GM19099 (cell line): ENCODE results near the gene SRD5A1.

Experiments
- POLR2A ChIP-seq: IDR thresholded peaks from 3 replicates; pipeline ENCODE4 v1.6.1; 2011; ENCODE audit warnings: low read depth; ENCODE audit not compliant: insufficient read length; ENCODE audit errors: extremely low read depth

Gene SRD5A1

GRCh38 chr5:6632324-6632887, 834 bp upstream of the SRD5A1 start:
- no peak for TF ChIP-seq POLR2A

GRCh38 chr5:6633469-6634245, 417 bp downstream of the SRD5A1 start:
- no peak for TF ChIP-seq POLR2A

- no peak for TF ChIP-seq POLR2A
These were observed 1.1 kb downstream of the SRD5A1 start for GRCh38 chr5:6634306-6634705.

- TF ChIP-seq POLR2A, result no peak
These were observed 1.7 kb downstream of the SRD5A1 start for GRCh38 chr5:6634788-6635430.

GRCh38 chr5:6636293-6636692, 3.1 kb downstream of the SRD5A1 start:
- TF ChIP-seq POLR2A, result no peak

DNA sequence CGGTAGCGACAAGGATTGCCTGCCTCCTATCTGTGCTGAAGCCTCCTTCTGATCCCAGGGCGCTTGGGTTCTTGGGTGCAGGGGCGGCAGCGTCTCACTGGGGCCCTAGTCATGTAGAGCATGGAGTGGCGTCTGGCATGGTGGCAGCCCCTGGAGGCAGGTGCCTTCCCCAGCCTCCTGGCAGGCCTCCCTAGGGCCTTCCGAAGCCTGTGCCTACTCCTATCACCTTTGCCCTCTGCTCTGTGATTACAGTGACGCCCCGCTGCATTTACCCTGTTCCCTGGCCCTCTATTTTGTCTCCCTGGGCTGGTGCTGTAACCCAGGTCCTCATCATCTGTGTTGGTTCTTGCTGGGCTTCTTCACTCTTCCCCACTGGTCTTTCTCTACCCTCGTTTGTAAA, 3.8 kb downstream of the SRD5A1 start:
- no peak for TF ChIP-seq POLR2A

GRCh38 chr5:6637590-6637989, 4.3 kb downstream of the SRD5A1 start:
- TF ChIP-seq POLR2A, result no peak

- no peak for TF ChIP-seq POLR2A
These were observed 5.0 kb downstream of the SRD5A1 start for GRCh38 chr5:6638236-6638635.

DNA sequence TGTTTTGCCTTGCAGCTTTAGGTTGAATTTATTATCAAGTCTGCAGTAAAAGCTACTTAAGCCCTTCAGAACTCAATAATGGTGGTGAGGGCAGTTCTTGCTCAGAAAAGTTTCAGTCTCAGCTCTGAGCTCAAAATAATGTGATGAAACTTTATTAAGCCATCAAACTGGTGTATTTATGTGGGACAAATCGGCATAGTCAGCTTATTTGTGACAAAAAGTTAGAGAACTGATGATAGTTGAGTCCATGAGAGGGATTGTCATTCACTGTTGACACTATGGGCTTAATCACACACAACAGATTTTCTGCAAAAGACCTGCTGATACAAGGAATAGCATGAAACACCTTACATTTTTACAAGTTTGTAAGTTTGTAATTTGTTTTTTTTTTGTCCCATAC, 9.4 kb downstream of the SRD5A1 start:
- TF ChIP-seq POLR2A, result no peak

DNA sequence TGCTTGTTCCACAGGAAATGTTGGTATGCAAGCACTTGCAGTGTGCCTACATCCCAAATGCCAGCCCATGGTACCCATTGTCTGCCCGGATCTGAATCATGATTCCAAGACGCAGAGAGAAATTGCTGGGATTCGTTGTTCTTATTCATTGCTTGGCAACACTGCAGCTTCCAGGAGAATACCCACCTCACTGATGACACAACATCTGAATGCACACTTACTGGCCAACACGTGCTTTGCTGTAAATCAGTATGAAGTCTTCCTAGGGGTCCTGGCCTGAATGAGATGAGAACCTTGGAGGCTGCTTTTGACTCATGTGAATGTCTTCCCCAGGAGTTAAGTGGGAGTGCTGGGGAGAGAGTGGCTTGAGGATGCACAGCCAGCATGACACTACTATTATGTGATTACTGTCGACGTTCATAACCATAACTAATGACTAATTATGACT, 11.6 kb downstream of the SRD5A1 start:
- TF ChIP-seq POLR2A, result no peak

DNA sequence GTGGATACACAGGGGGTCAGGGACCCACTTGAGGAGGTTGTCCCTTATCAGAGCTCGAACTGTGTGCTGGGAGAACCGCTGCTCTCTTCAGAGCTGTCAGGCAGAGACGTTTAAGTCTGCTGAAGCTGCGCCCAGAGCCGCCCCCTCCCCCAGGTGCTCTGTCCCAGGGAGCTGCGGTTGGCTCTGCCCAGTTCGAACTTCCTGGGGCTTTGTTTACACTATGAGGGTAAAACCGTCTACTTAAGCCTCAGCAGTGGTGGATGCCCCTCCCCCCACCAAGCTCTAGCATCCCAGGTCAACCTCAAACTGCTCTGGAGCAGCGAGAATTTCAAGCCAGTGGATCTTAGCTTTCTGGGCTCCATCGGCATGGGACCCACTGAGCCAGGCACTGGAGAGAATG, 15.9 kb downstream of the SRD5A1 start:
- TF ChIP-seq POLR2A, result no peak

DNA sequence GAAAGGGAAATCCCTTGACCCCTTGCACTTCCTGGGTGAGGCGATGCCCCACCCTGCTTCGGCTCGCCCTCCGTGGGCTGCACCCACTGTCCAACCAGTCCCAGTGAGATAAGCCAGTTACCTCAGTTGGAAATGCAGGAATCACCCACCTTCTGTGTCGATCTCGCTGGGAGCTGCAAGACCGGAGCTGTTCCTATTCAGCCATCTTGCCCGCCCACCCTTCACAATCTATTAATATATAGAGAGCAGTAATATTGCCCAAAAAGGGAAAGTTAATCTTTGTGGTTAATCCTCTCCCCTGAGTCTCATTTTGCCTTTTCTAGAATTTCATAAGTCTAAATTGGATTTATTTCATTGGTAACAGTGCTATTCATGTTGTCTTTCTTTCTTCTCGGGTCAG, 16.4 kb downstream of the SRD5A1 start:
- no peak for TF ChIP-seq POLR2A

DNA sequence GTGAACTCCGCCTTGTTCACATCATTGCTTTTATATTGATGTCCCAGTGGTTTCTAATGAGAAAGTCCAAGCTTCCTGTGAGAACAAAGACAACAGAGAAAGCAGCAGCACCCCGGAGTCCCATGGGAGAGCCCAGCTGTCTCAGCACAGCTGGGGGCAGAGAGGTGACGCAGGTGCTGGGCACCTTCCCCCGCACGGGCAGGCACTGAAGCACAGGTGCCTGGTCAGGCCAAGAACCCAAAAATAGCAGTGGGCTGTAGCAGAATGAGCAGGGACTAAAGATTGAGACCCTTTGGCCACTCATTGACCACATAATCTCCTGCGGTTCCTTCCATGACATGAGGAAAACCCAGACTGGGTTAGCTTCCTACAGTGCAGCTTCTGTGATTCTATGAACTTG, 18.8 kb downstream of the SRD5A1 start:
- TF ChIP-seq POLR2A, result no peak

DNA sequence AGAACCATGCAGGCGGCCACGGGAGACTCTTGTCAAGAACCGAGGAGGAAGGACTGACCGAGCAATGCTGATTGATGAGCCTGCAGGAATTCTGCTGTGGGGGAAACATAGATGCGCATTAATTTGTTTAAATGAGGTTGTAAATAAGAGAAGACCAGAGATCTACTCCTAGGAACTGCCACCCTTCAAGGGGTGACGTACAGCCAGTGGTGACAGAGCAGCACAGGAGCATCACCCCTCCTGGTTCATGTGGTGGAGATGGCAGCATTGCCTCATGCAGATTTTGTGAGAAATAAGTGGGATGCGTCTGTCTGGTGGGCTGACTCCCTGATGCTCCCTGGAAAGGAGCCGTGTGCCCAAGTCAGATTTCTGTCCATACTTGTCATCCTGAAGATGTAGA, 22.2 kb downstream of the SRD5A1 start:
- TF ChIP-seq POLR2A, result no peak

GRCh38 chr5:6656680-6657079, 23.4 kb downstream of the SRD5A1 start:
- TF ChIP-seq POLR2A, result no peak
